GM23338 (cell line): Measurements from ENCODE around the gene WDR12. TPM values are rescaled to one million over a fixed set of nuclear protein-coding genes. Genes with fewer than 3 reads are reported as not detected.

Experiments used
- ATAC-seq: fragments of 200-7000 bp; cut with Tn5 transposase; 3 replicates; pipeline ENCODE4 v1.9.1; 2020
- DNase-seq: peaks from one replicate; pipeline ENCODE4 v3.0.0-alpha.2; 2015; ENCODE audit warnings: low spot score
- H2AFZ ChIP-seq: fragments of 200-600 bp; sonication (generic); 2 replicates; pipeline ENCODE4 v1.8.0; 2016; ENCODE audit warnings: antibody characterized with exemption, mild to moderate bottlenecking, moderate library complexity
- H3F3A ChIP-seq: fragments of 200-600 bp; sonication (generic); replicated peaks from 2 replicates; pipeline ENCODE4 v1.8.0; 2017; ENCODE audit warnings: antibody characterized with exemption, mixed run types, low read depth
- H3K27ac ChIP-seq: fragments of 200-600 bp; sonication (generic); 2 replicates; pipeline ENCODE4 v1.6.1; 2016; ENCODE audit warnings: low read depth
- H3K27me3 ChIP-seq: fragments of 200-600 bp; sonication (generic); 2 replicates; pipeline ENCODE4 v1.8.0; 2016; ENCODE audit warnings: mild to moderate bottlenecking, mixed run types, moderate library complexity; ENCODE audit not compliant: insufficient read depth
- H3K36me3 ChIP-seq: fragments of 200-600 bp; sonication (generic); 2 replicates; pipeline ENCODE4 v1.8.0; 2016; ENCODE audit warnings: mild to moderate bottlenecking; ENCODE audit not compliant: insufficient read depth
- H3K4me1 ChIP-seq: fragments of 200-600 bp; sonication (generic); 2 replicates; pipeline ENCODE4 v1.8.0; 2016; ENCODE audit warnings: mild to moderate bottlenecking, moderate library complexity; ENCODE audit not compliant: insufficient read depth
- H3K4me2 ChIP-seq: fragments of 200-600 bp; sonication (generic); 2 replicates; pipeline ENCODE4 v1.7.1; 2017; ENCODE audit warnings: mixed run types
- H3K4me3 ChIP-seq: fragments of 200-600 bp; sonication (generic); 2 replicates; pipeline ENCODE4 v1.6.1; 2016; ENCODE audit warnings: mixed run types
- H3K79me2 ChIP-seq: fragments of 200-600 bp; sonication (generic); replicated peaks from 2 replicates; pipeline ENCODE4 v1.8.0; 2017; ENCODE audit warnings: mild to moderate bottlenecking; ENCODE audit not compliant: insufficient read depth
- H3K9me2 ChIP-seq: fragments of 200-600 bp; sonication (generic); 2 replicates; pipeline ENCODE4 v1.8.0; 2017; ENCODE audit not compliant: insufficient read depth
- H4K20me1 ChIP-seq: fragments of 200-600 bp; sonication (generic); replicated peaks from 2 replicates; pipeline ENCODE4 v1.8.0; 2017; ENCODE audit warnings: mild to moderate bottlenecking; ENCODE audit not compliant: insufficient read depth
- H3K27ac Mint-ChIP-seq: 2 replicates; pipeline ENCODE4 v1.8.0; 2020; ENCODE audit warnings: inconsistent platforms, mild to moderate bottlenecking, moderate library complexity, mixed read lengths
- H3K27me3 Mint-ChIP-seq: 3 replicates; pipeline ENCODE4 v1.8.0; 2022; ENCODE audit warnings: low read depth, mild to moderate bottlenecking, moderate library complexity, mixed read lengths, inconsistent platforms; ENCODE audit not compliant: insufficient read depth, poor library complexity
- H3K36me3 Mint-ChIP-seq: 3 replicates; pipeline ENCODE4 v1.8.0; 2021; ENCODE audit warnings: low read depth, mild to moderate bottlenecking, inconsistent platforms, moderate library complexity, mixed read lengths
- H3K4me1 Mint-ChIP-seq: 3 replicates; pipeline ENCODE4 v1.8.0; 2020; ENCODE audit warnings: mild to moderate bottlenecking, inconsistent platforms, mixed read lengths
- H3K4me3 Mint-ChIP-seq: 3 replicates; pipeline ENCODE4 v1.8.0; 2021; ENCODE audit warnings: moderate library complexity, mild to moderate bottlenecking, inconsistent platforms, mixed read lengths
- H3K9me3 Mint-ChIP-seq: 3 replicates; pipeline ENCODE4 v1.8.0; 2020; ENCODE audit warnings: moderate library complexity, mild to moderate bottlenecking, inconsistent platforms, mixed read lengths
- CREB1 ChIP-seq: fragments of 250-450 bp; sonication (Bioruptor Pico); IDR thresholded peaks from 2 replicates; pipeline ENCODE4 v1.5.0; 2020; ENCODE audit warnings: low read depth, mild to moderate bottlenecking, moderate library complexity
- CTCF ChIP-seq, 2 experiments: fragments of 200-600 bp in 1 of 2; sonication (generic) in 1 of 2; conservative IDR thresholded peaks; 2 replicates each; pipeline versions ENCODE4 v1.5.1 to v1.6.1; 2016 to 2017; ENCODE audit warnings: antibody characterized with exemption in 2 of 2, low read depth in 2 of 2, mild to moderate bottlenecking in 2 of 2, moderate library complexity in 1 of 2
- EZH2 ChIP-seq: fragments of 200-600 bp; sonication (generic); IDR thresholded peaks from one replicate; pipeline ENCODE4 v1.8.0; 2017; ENCODE audit warnings: antibody characterized with exemption, mild to moderate bottlenecking, low read depth; ENCODE audit not compliant: unreplicated experiment
- EZH2phosphoT487 ChIP-seq: fragments of 200-600 bp; sonication (generic); IDR thresholded peaks from one replicate; pipeline ENCODE4 v1.8.1; 2018; ENCODE audit warnings: antibody characterized with exemption; ENCODE audit not compliant: unreplicated experiment
- JUNB ChIP-seq: IDR thresholded peaks from one replicate; pipeline ENCODE4 v1.6.1; 2016; ENCODE audit warnings: antibody characterized with exemption; ENCODE audit not compliant: unreplicated experiment
- NANOG ChIP-seq: IDR thresholded peaks from 2 replicates; pipeline ENCODE4 v1.6.1; 2016; ENCODE audit warnings: antibody characterized with exemption, borderline replicate concordance
- POLR2AphosphoS5 ChIP-seq: IDR thresholded peaks from 2 replicates; pipeline ENCODE4 v1.6.1; 2016; ENCODE audit warnings: antibody characterized with exemption, low read depth
- STAT1 ChIP-seq: IDR thresholded peaks from one replicate; pipeline ENCODE4 v1.6.1; 2016; ENCODE audit warnings: antibody characterized with exemption; ENCODE audit not compliant: unreplicated experiment
- ZNF114 ChIP-seq: fragments of 250-450 bp; sonication (Bioruptor Pico); IDR thresholded peaks from 2 replicates; pipeline ENCODE4 v1.5.0; 2020; ENCODE audit warnings: mild to moderate bottlenecking, moderate library complexity
- ZNF331 ChIP-seq: fragments of 250-450 bp; sonication (Bioruptor Pico); IDR thresholded peaks from 2 replicates; pipeline ENCODE4 v1.5.0; 2020; ENCODE audit warnings: low read depth, mild to moderate bottlenecking, moderate library complexity
- ZNF462 ChIP-seq: fragments of 250-450 bp; sonication (Bioruptor Pico); IDR thresholded peaks from 2 replicates; pipeline ENCODE4 v1.5.0; 2020; ENCODE audit warnings: mild to moderate bottlenecking, moderate library complexity
- polyA plus RNA-seq: library from polyadenylated mRNA; unstranded; fragments of >200 nt; fragmentation: Nextera tagmentation; extraction: Ambion mirVana; gene quantifications from 2 replicates; pipeline ENCODE4 v1.2.1, GENCODE V29; 2016
- total RNA-seq: library from RNA; depleted of rRNA; stranded (reverse); fragments of >200 nt; shearing (Covaris generic); gene quantifications from 2 replicates; pipeline ENCODE4 v1.2.3, GENCODE V29; 2014
- TF ChIP-seq, protein P1 (sequence below): IDR thresholded peaks from one replicate; pipeline ENCODE4 v1.6.1; 2018; ENCODE audit warnings: antibody characterized with exemption; ENCODE audit not compliant: unreplicated experiment
- TF ChIP-seq, protein P2 (sequence below): IDR thresholded peaks from 2 replicates; pipeline ENCODE4 v1.6.1; 2016; ENCODE audit warnings: antibody characterized with exemption

The WDR12 gene
- total and polyA plus RNA-seq, 2 experiments from 2014 or later: 98.1 to 240 TPM

DNA sequence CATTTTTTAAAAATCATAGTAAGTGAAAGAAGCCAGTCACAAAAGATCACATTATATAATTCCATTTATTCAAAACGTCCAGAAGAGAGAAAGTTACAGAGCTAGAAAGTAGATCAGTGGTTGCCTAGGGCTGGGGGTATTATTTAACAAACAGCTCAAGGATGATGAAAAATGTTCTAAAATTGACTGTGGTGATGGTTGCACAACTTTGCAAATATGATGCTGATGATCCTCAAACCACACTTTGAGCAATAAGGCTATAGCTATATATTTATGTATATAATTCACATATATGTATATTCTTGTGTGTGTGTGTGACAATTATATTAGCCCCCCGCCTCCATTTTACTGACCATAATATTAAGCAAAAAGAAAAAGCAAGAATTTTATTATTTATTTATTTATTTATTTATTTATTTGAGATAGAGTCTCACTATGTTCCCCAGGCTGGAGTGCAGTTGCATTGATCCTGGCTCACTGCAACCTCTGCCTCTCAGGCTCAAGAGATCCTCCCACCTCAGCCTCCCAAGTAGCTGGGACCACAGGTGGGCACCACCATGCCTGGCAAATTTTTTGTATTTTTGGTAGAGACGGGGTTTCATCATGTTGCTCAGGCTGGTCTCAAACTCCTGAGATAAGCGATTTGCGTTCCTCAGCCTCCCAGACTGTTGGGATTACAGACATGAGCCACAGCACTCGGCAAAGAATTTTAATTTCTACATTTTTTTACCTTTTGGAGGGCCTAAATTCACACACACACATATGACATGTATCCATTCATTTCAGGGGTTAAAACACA, 1.9 kb downstream of the WDR12 start:
- H3K79me2 ChIP-seq: peaks cover 69% of the 10 kb centered on the region
- no peaks in the 10 kb centered on the region for H3K27me3 Mint-ChIP-seq
- peak overlapping the region; percentile 78 for H3K4me3 ChIP-seq

More for the DNA sequence above, 1.9 kb downstream of the WDR12 start:
- TF ChIP-seq EZH2 (no peak), EZH2phosphoT487 (no peak), JUNB (no peak), ZNF114 (CRISPR knock-in tag) (no peak), STAT1 (no peak), NANOG (no peak), CREB1 (CRISPR knock-in tag) (no peak), ZNF331 (no peak), ZNF462 (CRISPR knock-in tag) (no peak), CTCF (conservative IDR thresholded peaks at IDR 0.05; ENCODE audit: low read depth in 2 of 2) (no peak), POLR2AphosphoS5 (no peak)
- TF ChIP-seq, protein P1, sequence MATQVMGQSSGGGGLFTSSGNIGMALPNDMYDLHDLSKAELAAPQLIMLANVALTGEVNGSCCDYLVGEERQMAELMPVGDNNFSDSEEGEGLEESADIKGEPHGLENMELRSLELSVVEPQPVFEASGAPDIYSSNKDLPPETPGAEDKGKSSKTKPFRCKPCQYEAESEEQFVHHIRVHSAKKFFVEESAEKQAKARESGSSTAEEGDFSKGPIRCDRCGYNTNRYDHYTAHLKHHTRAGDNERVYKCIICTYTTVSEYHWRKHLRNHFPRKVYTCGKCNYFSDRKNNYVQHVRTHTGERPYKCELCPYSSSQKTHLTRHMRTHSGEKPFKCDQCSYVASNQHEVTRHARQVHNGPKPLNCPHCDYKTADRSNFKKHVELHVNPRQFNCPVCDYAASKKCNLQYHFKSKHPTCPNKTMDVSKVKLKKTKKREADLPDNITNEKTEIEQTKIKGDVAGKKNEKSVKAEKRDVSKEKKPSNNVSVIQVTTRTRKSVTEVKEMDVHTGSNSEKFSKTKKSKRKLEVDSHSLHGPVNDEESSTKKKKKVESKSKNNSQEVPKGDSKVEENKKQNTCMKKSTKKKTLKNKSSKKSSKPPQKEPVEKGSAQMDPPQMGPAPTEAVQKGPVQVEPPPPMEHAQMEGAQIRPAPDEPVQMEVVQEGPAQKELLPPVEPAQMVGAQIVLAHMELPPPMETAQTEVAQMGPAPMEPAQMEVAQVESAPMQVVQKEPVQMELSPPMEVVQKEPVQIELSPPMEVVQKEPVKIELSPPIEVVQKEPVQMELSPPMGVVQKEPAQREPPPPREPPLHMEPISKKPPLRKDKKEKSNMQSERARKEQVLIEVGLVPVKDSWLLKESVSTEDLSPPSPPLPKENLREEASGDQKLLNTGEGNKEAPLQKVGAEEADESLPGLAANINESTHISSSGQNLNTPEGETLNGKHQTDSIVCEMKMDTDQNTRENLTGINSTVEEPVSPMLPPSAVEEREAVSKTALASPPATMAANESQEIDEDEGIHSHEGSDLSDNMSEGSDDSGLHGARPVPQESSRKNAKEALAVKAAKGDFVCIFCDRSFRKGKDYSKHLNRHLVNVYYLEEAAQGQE: no peak
- TF ChIP-seq, protein P2, sequence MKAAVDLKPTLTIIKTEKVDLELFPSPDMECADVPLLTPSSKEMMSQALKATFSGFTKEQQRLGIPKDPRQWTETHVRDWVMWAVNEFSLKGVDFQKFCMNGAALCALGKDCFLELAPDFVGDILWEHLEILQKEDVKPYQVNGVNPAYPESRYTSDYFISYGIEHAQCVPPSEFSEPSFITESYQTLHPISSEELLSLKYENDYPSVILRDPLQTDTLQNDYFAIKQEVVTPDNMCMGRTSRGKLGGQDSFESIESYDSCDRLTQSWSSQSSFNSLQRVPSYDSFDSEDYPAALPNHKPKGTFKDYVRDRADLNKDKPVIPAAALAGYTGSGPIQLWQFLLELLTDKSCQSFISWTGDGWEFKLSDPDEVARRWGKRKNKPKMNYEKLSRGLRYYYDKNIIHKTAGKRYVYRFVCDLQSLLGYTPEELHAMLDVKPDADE: no peak
- H3K9me3 Mint-ChIP-seq: peaks cover 7% of the 10 kb centered on the region; the same call in 1 of the 3 replicates
- Histone ChIP-seq H3K27me3 (no peaks in the 10 kb centered on the region), H3K27ac (no peak overlapping the region), H2AFZ (no peak overlapping the region), H4K20me1 (peaks cover 20% of the 10 kb centered on the region), H3K4me1 (no peaks in the 10 kb centered on the region), H3K9me2 (no peaks in the 10 kb centered on the region), H3K4me2 (peak overlapping the region; percentile 93), H3F3A (no peaks in the 10 kb centered on the region), H3K36me3 (peaks cover 16% of the 10 kb centered on the region)
- peaks cover 47% of the 10 kb centered on the region for H3K36me3 Mint-ChIP-seq
- ATAC-seq (no peak), DNase-seq (no peak)
- H3K4me1 Mint-ChIP-seq: peaks cover 5% of the 10 kb centered on the region; the same call in 2 of the 3 replicates
- no peak overlapping the region for H3K27ac Mint-ChIP-seq
- H3K4me3 Mint-ChIP-seq: peak overlapping the region; percentile 100
